GM06990 (cell line): ENCODE results near the gene SHD.
"Not testable (repeated sequence)": the region's sequence is repeated elsewhere in the genome, so short reads cannot be mapped to it uniquely, and the experiment has no call there.

Experiments
- DNase-seq: peaks from one replicate; pipeline ENCODE4 v3.0.0-alpha.2; 2011; ENCODE audit not compliant: insufficient read length; ENCODE audit errors: extremely low read depth
- H3K27me3 ChIP-seq: replicated peaks from 2 replicates; pipeline ENCODE4 v1.6.0; 2011; ENCODE audit warnings: low read length; ENCODE audit not compliant: control insufficient read depth, insufficient read depth
- H3K36me3 ChIP-seq: 2 replicates; pipeline ENCODE4 v1.5.1; 2011; ENCODE audit warnings: low read length; ENCODE audit not compliant: control insufficient read depth, insufficient read depth
- H3K4me3 ChIP-seq: replicated peaks from 2 replicates; pipeline ENCODE4 v1.5.1; 2011; ENCODE audit warnings: low read depth, mild to moderate bottlenecking, control low read depth, low read length
- TF ChIP-seq, protein P1 (sequence below): IDR thresholded peaks from 2 replicates; pipeline ENCODE4 v1.5.1; 2011; ENCODE audit warnings: low read length, control low read depth, mild to moderate bottlenecking, inconsistent platforms; ENCODE audit not compliant: insufficient read depth, poor library complexity, severe bottlenecking

The SHD gene

GRCh38 chr19:4284176-4284958 is 5.3 kb downstream of the SHD start:
- H3K4me3 ChIP-seq = no peak overlapping the region

GRCh38 chr19:4284974-4285373 is 5.9 kb downstream of the SHD start:
- TF ChIP-seq, protein P1, sequence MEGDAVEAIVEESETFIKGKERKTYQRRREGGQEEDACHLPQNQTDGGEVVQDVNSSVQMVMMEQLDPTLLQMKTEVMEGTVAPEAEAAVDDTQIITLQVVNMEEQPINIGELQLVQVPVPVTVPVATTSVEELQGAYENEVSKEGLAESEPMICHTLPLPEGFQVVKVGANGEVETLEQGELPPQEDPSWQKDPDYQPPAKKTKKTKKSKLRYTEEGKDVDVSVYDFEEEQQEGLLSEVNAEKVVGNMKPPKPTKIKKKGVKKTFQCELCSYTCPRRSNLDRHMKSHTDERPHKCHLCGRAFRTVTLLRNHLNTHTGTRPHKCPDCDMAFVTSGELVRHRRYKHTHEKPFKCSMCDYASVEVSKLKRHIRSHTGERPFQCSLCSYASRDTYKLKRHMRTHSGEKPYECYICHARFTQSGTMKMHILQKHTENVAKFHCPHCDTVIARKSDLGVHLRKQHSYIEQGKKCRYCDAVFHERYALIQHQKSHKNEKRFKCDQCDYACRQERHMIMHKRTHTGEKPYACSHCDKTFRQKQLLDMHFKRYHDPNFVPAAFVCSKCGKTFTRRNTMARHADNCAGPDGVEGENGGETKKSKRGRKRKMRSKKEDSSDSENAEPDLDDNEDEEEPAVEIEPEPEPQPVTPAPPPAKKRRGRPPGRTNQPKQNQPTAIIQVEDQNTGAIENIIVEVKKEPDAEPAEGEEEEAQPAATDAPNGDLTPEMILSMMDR = no peak
- H3K4me3 ChIP-seq = no peak overlapping the region
- no peaks in the 10 kb centered on the region for H3K36me3 ChIP-seq
- DNase-seq = no peak
- no peaks in the 10 kb centered on the region; the same call in 1 of the 2 replicates for H3K27me3 ChIP-seq

More at GRCh38 chr19:4284176-4284958, 5.3 kb downstream of the SHD start:
- TF ChIP-seq, protein P1 = no peak
- no peaks in the 10 kb centered on the region; the same call in 1 of the 2 replicates for H3K27me3 ChIP-seq
- no peaks in the 10 kb centered on the region for H3K36me3 ChIP-seq
- DNase-seq = no peak

- not testable (repeated sequence) for H3K4me3 ChIP-seq, DNase-seq, H3K36me3 ChIP-seq, H3K27me3 ChIP-seq
These were observed 7.1 kb downstream of the SHD start for GRCh38 chr19:4286141-4286540.

GRCh38 chr19:4288091-4288777 is 9.2 kb downstream of the SHD start:
- TF ChIP-seq, protein P1 = no peak
- DNase-seq = no peak

DNA sequence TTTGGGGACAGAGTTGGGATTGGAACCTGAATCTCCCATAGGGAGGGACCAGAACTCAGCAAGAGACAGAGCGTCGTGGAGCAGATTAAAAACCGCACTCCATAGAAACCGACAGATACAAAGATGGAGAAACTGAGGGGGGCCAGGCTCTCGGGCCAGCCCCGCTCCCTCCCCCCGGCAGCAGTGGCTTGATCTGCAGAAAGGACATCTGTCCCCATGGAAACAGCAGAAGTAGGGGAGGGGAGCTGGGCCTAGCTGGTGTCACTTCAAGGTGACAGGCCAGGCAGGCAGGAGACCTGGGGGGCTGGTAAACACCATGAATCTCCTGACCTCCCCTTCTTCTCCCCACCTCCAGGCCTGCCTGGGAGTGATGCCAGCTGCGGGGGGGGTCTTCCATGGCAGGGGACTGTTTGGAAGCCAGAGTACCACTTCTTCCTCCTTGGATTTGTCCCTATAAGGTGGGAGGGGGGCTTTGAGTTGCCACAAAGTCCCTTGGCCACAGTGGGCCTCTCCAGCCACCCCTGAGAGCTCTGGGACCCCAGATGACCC is 12.2 kb downstream of the SHD start:
- no peaks in the 10 kb centered on the region for H3K27me3 ChIP-seq
- H3K36me3 ChIP-seq = no peaks in the 10 kb centered on the region
- H3K4me3 ChIP-seq = no peak overlapping the region
- no peak for DNase-seq
- TF ChIP-seq, protein P1 = no peak

More at GRCh38 chr19:4288091-4288777, 9.2 kb downstream of the SHD start:
- no peak overlapping the region for H3K4me3 ChIP-seq
- no peaks in the 10 kb centered on the region; the same call in 1 of the 2 replicates for H3K27me3 ChIP-seq
- no peaks in the 10 kb centered on the region for H3K36me3 ChIP-seq

DNA sequence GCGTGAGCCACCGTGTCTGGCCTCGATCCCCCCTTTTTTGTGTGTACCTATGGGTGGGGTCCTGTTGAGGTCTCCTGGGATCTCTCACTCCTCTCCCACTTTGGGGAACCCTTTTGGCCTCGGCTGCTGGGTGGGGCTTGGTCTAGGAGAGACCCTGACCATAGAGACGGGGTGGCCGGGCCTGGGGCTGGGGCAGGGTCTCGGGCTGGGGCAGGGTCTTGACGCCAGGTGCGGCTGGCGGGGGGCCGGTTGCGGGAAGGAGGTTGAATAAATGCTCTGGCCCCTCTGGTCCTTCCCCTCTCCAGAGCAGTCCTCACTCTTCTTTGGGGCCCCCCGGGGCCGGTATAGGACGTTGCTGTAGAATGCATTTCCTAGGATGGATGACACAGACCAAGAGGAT is 13.4 kb downstream of the SHD start:
- Histone ChIP-seq H3K4me3 (no peak overlapping the region), H3K36me3 (no peaks in the 10 kb centered on the region), H3K27me3 (no peaks in the 10 kb centered on the region; the same call in 1 of the 2 replicates)
- DNase-seq = no peak
- TF ChIP-seq, protein P1 = no peak
